HTERT RPE-1 (cell line): ENCODE measurements around the gene ARHGAP4.

ENCODE experiments used
- in situ Hi-C: fragments of 300-500 bp; cut with MboI; formaldehyde crosslinking; loops from 4 replicates; pipeline ENCODE4 v1.14.3; 2020; ENCODE audit warnings: low sequenced_read_pairs

The ARHGAP4 gene

GRCh38 chrX:153908219-153908860 lies 17.7 kb downstream of the ARHGAP4 start:
- in situ Hi-C loops: no loop called here

GRCh38 chrX:153907456-153907855 lies 18.6 kb downstream of the ARHGAP4 start:
- in situ Hi-C loops: no loop called here

- in situ Hi-C loops: no loop called here
Observed at GRCh38 chrX:153906126-153906917, 19.7 kb downstream of the ARHGAP4 start.

- in situ Hi-C loops: no loop called here
Observed at GRCh38 chrX:153905481-153906095, 20.5 kb downstream of the ARHGAP4 start.

- in situ Hi-C loops: no loop called here
Observed at GRCh38 chrX:153903991-153904957, 21.8 kb downstream of the ARHGAP4 start, which contains the start of gene AVPR2. Gene AVPR2, plus strand, starts transcription at chrX:153904673. Its CDS starts 473 bp downstream, at chrX:153905146.

GRCh38 chrX:153903238-153903980 lies 22.7 kb downstream of the ARHGAP4 start:
- in situ Hi-C loops: no loop called here

GRCh38 chrX:153902385-153902784 lies 23.7 kb downstream of the ARHGAP4 start:
- in situ Hi-C loops: no loop called here

GRCh38 chrX:153901753-153902140 lies 24.3 kb downstream of the ARHGAP4 start:
- in situ Hi-C loops: no loop called here

- in situ Hi-C loops: no loop called here
Observed at GRCh38 chrX:153900831-153901752, 25.0 kb downstream of the ARHGAP4 start.

GRCh38 chrX:153897899-153898298 lies 28.2 kb downstream of the ARHGAP4 start:
- in situ Hi-C loops: no loop called here

- in situ Hi-C loops: no loop called here
Observed at GRCh38 chrX:153889123-153889522, 36.9 kb downstream of the ARHGAP4 start.

- in situ Hi-C loops: no loop called here
Observed at GRCh38 chrX:153888344-153888743, 37.7 kb downstream of the ARHGAP4 start.

GRCh38 chrX:153887385-153887784 lies 38.7 kb downstream of the ARHGAP4 start:
- in situ Hi-C loops: no loop called here

- in situ Hi-C loops: no loop called here
Observed at GRCh38 chrX:153886915-153887314, 39.1 kb downstream of the ARHGAP4 start.

GRCh38 chrX:153885968-153886903 lies 39.8 kb downstream of the ARHGAP4 start, which contains the start of gene L1CAM:
Gene L1CAM, minus strand, starts transcription at chrX:153886173. Its CDS starts 10,337 bp downstream, at chrX:153875836.
- in situ Hi-C loops: no loop called here

GRCh38 chrX:153885208-153885787 lies 40.8 kb downstream of the ARHGAP4 start:
- in situ Hi-C loops: no loop called here

GRCh38 chrX:153884590-153884989 lies 41.5 kb downstream of the ARHGAP4 start:
- in situ Hi-C loops: no loop called here
